ENCODE measurements around the gene TBCD. TPM values are rescaled to one million over a fixed set of nuclear protein-coding genes. Genes with fewer than 3 reads are reported as not detected.
"Not testable (repeated sequence)": the region's sequence is repeated elsewhere in the genome, so short reads cannot be mapped to it uniquely, and the experiment has no call there.

TBCD gene
- total RNA-seq, 1 donor from 2014 or later, result 122 TPM

DNA sequence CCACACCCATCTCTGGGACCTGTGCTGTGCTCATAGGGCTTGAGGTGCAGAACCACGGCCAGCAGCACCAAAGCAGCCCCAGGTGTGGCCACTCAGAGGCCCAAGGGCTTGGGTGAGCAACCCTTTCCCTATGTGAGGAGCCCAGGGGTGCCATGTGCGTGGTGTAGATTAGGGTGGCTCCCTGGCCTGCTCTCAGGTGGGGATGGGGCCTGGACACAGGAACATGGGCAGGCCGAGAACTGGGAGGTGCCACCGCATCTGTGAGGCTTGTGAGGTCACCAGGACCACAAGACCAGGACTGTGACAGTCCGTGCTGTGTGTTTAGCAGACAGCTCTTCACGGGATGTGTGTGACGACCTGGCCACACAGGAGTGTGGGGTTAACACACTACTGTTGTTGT lies 191.5 kb downstream of the TBCD start:
- no peak overlapping the region for H3K4me3 Mint-ChIP-seq
- H3K27ac Mint-ChIP-seq, result no peak overlapping the region
- intact Hi-C loops (cut with micrococcal nuclease), result no loop called here

DNA sequence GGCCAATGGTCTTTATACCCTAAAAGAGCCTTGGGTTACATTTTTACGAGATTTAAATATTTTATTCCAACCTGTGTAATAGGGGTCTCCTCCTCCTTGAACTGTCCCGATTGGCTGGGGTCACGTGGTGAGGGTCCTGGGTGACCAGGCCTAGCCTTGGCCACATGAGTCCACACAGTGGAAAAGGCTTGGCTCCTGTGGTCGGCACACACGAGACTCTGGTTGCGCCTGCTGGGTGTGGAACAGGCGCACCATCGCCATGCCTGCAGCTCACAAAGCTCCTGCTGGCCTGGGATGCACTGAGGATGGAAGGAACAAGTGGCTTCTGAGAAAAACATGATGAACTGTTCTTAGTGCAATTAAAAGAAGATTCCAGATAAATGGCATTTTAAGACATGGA lies 191.9 kb downstream of the TBCD start:
- intact Hi-C loops (cut with micrococcal nuclease), result no loop called here
- H3K36me3 Mint-ChIP-seq (ENCODE audit: low read depth), result peaks cover 65% of the 10 kb centered on the region
- no peaks in the 10 kb centered on the region for H3K27me3 Mint-ChIP-seq
- H3K4me1 Mint-ChIP-seq, result no peaks in the 10 kb centered on the region
- no peak for DNase-seq
- H3K4me3 Mint-ChIP-seq, result no peak overlapping the region
- peaks cover 18% of the 10 kb centered on the region for H3K9me3 Mint-ChIP-seq
- H3K27ac Mint-ChIP-seq, result no peak overlapping the region

More for the DNA sequence above, 191.5 kb downstream of the TBCD start:
- no peaks in the 10 kb centered on the region for H3K4me1 Mint-ChIP-seq
- DNase-seq, result no peak
- H3K27me3 Mint-ChIP-seq, result no peaks in the 10 kb centered on the region
- peaks cover 18% of the 10 kb centered on the region for H3K9me3 Mint-ChIP-seq
- peaks cover 68% of the 10 kb centered on the region for H3K36me3 Mint-ChIP-seq (ENCODE audit: low read depth)

DNA sequence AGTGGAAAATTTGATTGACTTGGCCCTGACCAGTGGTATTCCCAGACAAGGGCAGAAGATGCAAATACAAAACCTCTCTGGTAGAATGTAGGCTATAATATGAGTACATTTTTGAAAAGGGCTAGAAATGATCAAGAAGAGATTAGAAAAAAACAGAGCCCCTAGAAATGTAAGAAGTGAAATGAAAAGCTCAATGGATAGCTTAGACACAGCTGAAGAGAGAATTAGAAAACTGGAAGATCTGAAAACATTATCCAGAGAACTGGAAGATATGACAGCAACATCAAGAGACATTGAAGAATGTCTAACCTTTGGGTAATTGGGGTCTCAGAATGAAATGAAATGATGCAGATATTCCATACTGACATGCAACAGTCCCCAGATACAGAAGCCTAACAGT lies 193.1 kb downstream of the TBCD start:
- no peak overlapping the region for H3K27ac Mint-ChIP-seq
- DNase-seq, result no peak
- H3K4me3 Mint-ChIP-seq, result no peak overlapping the region
- intact Hi-C loops (cut with micrococcal nuclease), result no loop called here
- H3K9me3 Mint-ChIP-seq, result peaks cover 18% of the 10 kb centered on the region
- H3K36me3 Mint-ChIP-seq (ENCODE audit: low read depth), result peaks cover 64% of the 10 kb centered on the region
- no peaks in the 10 kb centered on the region for H3K27me3 Mint-ChIP-seq
- H3K4me1 Mint-ChIP-seq, result no peaks in the 10 kb centered on the region

DNA sequence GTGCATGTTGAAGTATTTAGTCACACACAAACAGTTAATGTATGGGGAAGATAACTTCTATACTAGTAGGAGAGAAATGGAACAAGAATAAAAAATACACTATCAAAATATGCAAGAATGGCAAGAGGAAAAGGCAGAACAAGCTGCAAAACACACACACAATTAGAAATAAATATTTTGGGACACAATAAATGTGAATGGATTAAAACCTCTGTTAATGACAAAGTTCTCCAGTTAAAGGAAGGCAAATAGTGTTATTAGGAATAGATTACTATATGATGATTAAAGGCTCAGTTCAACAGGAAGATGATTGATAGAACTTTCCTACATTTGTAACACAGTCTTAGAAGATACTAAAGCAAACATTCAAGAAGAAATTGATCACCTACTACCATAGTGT lies 194.2 kb downstream of the TBCD start:
- Mint-ChIP-seq H3K27me3 (no peaks in the 10 kb centered on the region), H3K9me3 (peaks cover 18% of the 10 kb centered on the region), H3K36me3 (ENCODE audit: low read depth) (peaks cover 72% of the 10 kb centered on the region), H3K27ac (no peak overlapping the region), H3K4me1 (no peaks in the 10 kb centered on the region), H3K4me3 (no peak overlapping the region)
- intact Hi-C loops (cut with micrococcal nuclease), result no loop called here
- no peak for DNase-seq

DNA sequence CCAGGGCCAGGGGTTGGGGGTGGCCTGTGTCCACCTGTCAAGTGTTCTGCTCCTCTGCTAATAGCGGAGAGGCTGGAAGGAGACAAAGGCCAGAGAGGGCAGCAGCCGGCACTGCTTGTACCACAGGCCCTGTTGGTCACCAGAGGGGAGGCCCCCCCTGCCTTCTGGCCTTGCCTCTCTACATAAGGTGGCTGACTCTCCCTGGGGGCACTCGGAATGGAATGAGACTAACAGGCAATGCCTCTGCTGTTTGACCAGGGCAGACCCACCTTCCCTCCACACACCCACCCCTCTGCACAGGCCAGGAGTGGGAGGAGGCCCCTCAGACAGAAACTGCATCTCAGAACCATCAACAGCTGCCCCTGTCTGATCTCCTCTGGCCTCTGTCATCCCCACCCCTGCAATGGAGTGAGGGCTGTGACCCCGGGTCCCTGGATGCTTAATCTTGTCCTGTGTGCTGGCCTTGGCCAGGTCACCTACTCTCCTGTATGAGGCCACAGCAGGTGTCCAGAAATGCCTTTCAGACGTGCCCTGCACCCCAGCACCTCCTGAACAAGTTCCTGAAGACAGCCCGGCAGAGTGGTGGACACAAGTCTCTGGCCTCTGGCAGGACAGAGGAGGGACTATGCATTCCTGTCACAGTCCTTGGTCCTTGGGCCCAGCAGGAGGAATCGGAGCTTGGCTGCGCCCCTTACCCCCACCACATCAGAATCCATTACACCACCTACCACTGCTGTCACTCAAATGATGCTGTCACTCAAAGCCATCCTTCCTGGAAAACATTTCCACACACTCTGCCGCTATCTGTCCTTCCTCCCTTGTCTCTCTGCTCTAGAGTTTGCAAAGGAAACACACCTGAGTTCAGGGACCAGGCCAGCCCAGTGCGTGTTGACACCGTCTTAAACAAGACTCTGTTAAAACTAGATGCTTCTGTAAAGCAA lies 195.5 kb downstream of the TBCD start:
- Mint-ChIP-seq H3K36me3 (ENCODE audit: low read depth) (peaks cover 76% of the 10 kb centered on the region), H3K4me3 (no peak overlapping the region), H3K27me3 (no peaks in the 10 kb centered on the region), H3K27ac (no peak overlapping the region), H3K4me1 (no peaks in the 10 kb centered on the region), H3K9me3 (peaks cover 18% of the 10 kb centered on the region)
- intact Hi-C loops (cut with micrococcal nuclease), result no loop called here
- DNase-seq, result no peak

DNA sequence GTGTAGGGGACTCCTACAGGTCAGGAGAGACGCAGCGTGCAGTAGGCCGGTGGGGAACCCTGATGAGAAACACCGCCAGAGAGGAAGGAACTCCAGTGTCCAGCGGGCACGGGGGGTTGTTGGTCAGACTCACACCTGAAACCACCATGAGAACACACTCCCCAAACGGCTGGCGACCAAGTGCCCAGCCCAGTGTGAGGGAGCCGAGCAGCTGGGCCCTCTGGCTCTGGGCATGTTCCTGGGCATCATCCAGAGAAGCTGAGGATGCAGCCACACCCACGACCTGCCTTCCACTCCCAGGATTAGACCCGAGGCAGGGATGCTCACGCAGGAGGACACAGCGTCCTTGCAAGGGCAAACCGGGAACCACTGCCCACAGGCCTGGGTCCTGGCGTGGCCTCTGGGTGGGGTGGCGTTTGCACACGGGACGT lies 196.2 kb downstream of the TBCD start:
- Mint-ChIP-seq H3K4me1 (no peaks in the 10 kb centered on the region), H3K36me3 (ENCODE audit: low read depth) (peaks cover 76% of the 10 kb centered on the region), H3K4me3 (no peak overlapping the region), H3K27ac (no peak overlapping the region), H3K9me3 (peaks cover 21% of the 10 kb centered on the region), H3K27me3 (no peaks in the 10 kb centered on the region)
- DNase-seq, result no peak
- intact Hi-C loops (cut with micrococcal nuclease), result no loop called here

DNA sequence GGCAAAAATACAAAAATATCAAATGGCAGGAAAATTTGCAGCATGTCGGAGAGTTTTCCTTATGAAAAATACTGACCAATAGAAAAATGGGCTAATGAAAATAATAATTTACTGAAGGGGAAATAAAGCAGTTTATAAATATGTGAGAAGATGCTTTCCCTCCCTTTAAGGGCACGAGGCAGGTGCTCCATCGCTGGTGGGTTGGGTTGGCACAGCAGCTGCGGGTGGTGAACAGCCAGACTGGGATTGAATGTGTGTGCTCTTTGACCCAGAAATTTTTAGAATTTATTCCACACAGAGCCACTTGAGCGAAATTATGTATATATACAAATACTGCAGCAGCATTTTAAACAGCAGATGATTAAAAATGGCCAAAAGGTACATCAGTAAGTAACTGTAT lies 197.1 kb downstream of the TBCD start:
- H3K4me3 Mint-ChIP-seq, result no peak overlapping the region
- no peak for DNase-seq
- no peak overlapping the region for H3K27ac Mint-ChIP-seq
- no peaks in the 10 kb centered on the region for H3K27me3 Mint-ChIP-seq
- H3K36me3 Mint-ChIP-seq (ENCODE audit: low read depth), result peaks cover 72% of the 10 kb centered on the region
- H3K4me1 Mint-ChIP-seq, result no peaks in the 10 kb centered on the region
- intact Hi-C loops (cut with micrococcal nuclease), result no loop called here
- H3K9me3 Mint-ChIP-seq, result peaks cover 24% of the 10 kb centered on the region

DNA sequence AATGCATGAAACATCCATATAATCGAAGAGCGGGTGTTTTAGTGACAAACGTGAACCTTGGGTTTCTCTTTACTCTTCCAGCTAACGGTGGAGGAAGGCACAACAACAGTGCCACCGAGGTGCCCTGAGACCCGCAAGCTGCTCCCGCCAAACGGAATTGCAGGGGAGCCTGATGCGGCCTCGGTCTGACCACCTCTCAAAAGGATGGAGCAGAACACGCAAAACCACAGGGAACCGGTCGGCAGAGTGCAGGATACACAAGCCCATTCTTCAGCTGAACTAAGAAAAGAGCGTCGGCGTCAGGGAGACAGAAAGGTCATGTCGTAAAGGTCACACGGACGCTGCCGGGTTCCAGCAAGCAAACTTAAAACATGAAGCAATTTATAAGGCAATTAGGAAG lies 197.5 kb downstream of the TBCD start:
- no peaks in the 10 kb centered on the region for H3K27me3 Mint-ChIP-seq
- intact Hi-C loops (cut with micrococcal nuclease), result no loop called here

DNA sequence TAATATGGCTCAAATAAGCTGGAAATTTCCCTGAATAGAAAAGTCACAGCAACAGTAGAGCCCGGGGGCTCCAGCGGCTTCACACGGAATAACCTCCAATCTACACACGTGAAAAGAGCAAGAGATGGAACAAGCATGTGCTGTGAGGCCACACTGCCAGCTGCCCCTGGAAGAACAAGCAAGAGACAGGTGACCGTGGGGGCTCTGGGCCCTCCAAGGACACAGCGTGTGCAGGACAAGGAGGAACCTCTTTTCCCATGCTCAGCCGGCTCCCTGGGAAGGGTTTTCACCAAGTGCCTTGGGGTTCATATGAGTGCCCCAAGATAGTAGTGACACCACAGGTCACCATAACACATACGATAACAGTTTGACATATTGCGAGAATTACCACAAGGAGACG lies 198.1 kb downstream of the TBCD start:
- H3K27ac Mint-ChIP-seq, result no peak overlapping the region
- intact Hi-C loops (cut with micrococcal nuclease), result no loop called here
- H3K27me3 Mint-ChIP-seq, result no peaks in the 10 kb centered on the region
- peaks cover 18% of the 10 kb centered on the region for H3K9me3 Mint-ChIP-seq
- H3K36me3 Mint-ChIP-seq (ENCODE audit: low read depth), result peaks cover 70% of the 10 kb centered on the region
- no peak for DNase-seq
- no peak overlapping the region for H3K4me3 Mint-ChIP-seq
- no peaks in the 10 kb centered on the region for H3K4me1 Mint-ChIP-seq

More for the DNA sequence above, 197.5 kb downstream of the TBCD start:
- Mint-ChIP-seq H3K36me3 (ENCODE audit: low read depth) (peaks cover 71% of the 10 kb centered on the region), H3K4me3 (no peak overlapping the region), H3K27ac (no peak overlapping the region), H3K4me1 (no peaks in the 10 kb centered on the region), H3K9me3 (peaks cover 21% of the 10 kb centered on the region)
- DNase-seq, result no peak

DNA sequence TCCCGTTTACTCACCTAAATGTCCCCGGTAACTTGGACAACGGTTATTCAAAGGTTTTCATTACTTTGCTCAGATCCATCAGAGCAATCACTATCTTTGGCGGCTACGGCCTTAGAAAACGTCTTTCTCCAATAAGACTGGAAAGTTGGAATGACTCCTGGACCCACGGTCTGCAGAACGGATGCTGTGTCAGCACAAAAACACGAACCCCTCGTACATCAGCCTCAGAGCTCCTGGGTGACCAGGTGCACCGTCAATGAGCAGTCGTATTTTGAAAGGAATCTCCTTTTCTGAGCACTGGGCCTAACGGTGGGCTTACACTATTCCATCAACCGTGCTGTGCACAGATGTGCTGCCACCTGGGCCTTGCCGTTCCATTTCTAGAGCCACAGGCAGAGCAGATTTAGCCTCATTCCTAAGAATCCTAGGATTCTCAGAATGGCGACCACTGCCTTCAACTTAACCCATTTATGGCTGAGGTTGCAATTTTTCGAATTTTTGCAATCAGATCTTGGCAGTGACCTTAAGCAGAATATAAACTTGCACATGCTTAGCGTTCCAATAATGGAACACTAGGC lies 198.7 kb downstream of the TBCD start:
- Mint-ChIP-seq H3K4me1 (no peaks in the 10 kb centered on the region), H3K4me3 (no peak overlapping the region), H3K36me3 (ENCODE audit: low read depth) (peaks cover 70% of the 10 kb centered on the region), H3K27me3 (no peaks in the 10 kb centered on the region), H3K27ac (no peak overlapping the region), H3K9me3 (peaks cover 21% of the 10 kb centered on the region)
- intact Hi-C loops (cut with micrococcal nuclease), result no loop called here
- no peak for DNase-seq

DNA sequence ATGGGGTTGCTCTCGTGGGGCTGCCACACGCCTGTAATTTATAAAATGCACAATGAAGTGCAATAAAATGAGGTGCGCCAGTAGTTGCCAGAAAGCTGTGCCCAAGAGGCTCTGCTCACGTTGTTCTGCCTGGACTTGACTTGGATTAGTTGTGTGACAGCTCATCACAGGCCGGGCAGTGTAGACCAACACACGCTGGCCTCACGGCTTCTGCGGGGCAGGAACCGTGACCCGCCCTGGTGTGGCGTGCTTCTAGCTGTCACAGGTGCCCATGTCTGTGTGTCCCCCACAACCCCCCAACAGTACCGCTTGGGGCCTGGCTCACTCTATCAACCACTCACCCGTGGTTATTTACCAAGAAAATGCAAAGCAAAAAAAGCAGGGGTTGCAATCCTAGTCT lies 200.2 kb downstream of the TBCD start:
- peaks cover 15% of the 10 kb centered on the region for H3K9me3 Mint-ChIP-seq

DNA sequence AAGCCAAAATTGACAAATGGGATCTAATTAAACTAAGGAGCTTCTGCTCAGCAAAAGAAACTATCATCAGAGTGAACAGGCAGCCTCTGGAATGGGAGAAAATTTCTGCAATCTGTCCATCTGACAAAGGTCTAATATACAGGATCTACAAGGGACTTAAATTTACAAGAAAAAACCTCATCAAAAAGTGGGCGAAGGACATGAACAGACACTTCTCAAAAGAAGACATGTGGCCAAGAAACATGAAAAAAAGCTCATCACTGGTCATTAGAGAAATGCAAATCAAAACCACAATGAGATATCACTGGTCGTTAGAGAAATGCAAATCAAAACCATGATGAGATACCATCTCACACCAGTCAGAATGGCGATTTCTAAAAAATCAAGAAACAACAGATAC lies 203.2 kb downstream of the TBCD start:
- Mint-ChIP-seq H3K9me3 (peaks cover 15% of the 10 kb centered on the region), H3K36me3 (ENCODE audit: low read depth) (peaks cover 57% of the 10 kb centered on the region)
- H3K4me3 Mint-ChIP-seq; H3K27ac Mint-ChIP-seq; H3K4me1 Mint-ChIP-seq; intact Hi-C loops (cut with micrococcal nuclease); H3K27me3 Mint-ChIP-seq; DNase-seq: not testable (repeated sequence)

More for the DNA sequence above, 200.2 kb downstream of the TBCD start:
- no peak overlapping the region for H3K4me3 Mint-ChIP-seq
- no peak for DNase-seq
- H3K27me3 Mint-ChIP-seq, result no peaks in the 10 kb centered on the region
- no peak overlapping the region for H3K27ac Mint-ChIP-seq
- peaks cover 64% of the 10 kb centered on the region for H3K36me3 Mint-ChIP-seq (ENCODE audit: low read depth)
- intact Hi-C loops (cut with micrococcal nuclease), result no loop called here
- no peaks in the 10 kb centered on the region for H3K4me1 Mint-ChIP-seq

DNA sequence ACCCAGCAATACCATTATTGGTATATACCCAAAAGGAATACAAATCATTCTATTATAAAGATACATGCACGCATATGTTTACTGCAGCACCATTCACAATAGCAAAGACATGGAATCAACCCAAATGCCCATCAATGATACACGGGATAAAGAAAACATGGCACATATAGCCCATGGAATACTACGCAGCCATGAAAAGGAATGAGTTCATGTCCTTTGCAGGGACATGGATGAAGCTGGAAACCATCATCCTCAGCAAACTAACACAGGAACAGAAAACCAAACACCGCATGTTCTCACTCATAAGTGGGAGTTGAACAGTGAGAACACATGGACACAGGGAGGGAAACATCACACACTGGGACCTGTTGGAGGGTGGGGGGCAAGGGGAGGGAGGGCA lies 203.8 kb downstream of the TBCD start:
- peaks cover 52% of the 10 kb centered on the region for H3K36me3 Mint-ChIP-seq (ENCODE audit: low read depth)
- H3K27me3 Mint-ChIP-seq; intact Hi-C loops (cut with micrococcal nuclease); H3K4me3 Mint-ChIP-seq; H3K27ac Mint-ChIP-seq; H3K4me1 Mint-ChIP-seq; DNase-seq: not testable (repeated sequence)
- H3K9me3 Mint-ChIP-seq, result peaks cover 15% of the 10 kb centered on the region

DNA sequence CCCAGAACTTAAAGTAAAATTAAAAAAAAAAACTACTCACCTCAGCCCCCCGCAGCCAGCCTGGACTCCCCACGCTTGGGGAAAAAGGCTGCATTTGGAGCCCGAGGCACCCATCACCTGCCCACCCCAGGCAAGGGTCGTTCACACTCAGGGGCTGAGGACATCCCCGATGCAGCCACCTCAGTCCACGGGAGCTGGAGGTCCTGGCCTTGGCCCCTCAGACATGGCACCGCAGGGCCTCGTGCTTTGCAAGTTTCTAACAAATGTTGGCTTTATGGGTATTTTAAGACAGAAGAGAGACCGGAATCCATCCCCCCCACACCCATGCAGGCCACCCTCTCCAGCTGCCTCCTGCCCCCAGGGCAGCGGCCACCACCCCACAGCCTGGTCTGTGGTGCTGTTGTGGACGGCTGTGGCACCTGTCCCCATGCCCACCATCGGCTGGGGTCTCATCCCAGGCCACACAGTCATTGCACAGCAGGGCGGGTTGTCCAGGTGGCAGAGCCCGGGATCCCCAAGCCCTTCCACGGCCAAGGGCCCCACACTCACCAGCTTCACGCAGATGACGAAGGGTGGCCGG lies 204.4 kb downstream of the TBCD start:
- Mint-ChIP-seq H3K36me3 (ENCODE audit: low read depth) (peaks cover 49% of the 10 kb centered on the region), H3K27ac (no peak overlapping the region), H3K4me3 (no peak overlapping the region), H3K9me3 (peaks cover 15% of the 10 kb centered on the region), H3K27me3 (no peaks in the 10 kb centered on the region), H3K4me1 (no peaks in the 10 kb centered on the region)
- intact Hi-C loops (cut with micrococcal nuclease), result no loop called here
- DNase-seq, result no peak
